ENCODE results near the gene PRMT9.

- TF ChIP-seq CTCF (IDR thresholded peaks at IDR 0.05), result no peak
- no peak for TF ChIP-seq POLR2A (IDR thresholded peaks at IDR 0.05)
- no peak for TF ChIP-seq EP300 (IDR thresholded peaks at IDR 0.05)
- TF ChIP-seq POLR2AphosphoS5 (IDR thresholded peaks at IDR 0.05), result no peak
Observed at GRCh38 chr4:147725673-147726072, 41.7 kb upstream of the PRMT9 start.

All from suprapubic skin (tissue), 4 donors.